Suprapubic skin (tissue), 4 donors: ENCODE results near the gene PTPRM.

Experiments
- POLR2A ChIP-seq, 2 donors: fragments of 450-650 bp; IDR thresholded peaks; one replicate each; pipeline ENCODE4 v1.6.1; 2017; ENCODE audit warnings: antibody characterized with exemption in 2 of 2, mild to moderate bottlenecking in 2 of 2, moderate library complexity in 2 of 2
- POLR2AphosphoS5 ChIP-seq, 3 donors: sonication (generic); formaldehyde crosslinking; IDR thresholded peaks; one replicate each; pipeline ENCODE4 v1.6.1; 2017; ENCODE audit warnings: antibody characterized with exemption in 3 of 3
- TF ChIP-seq, protein P1 (sequence below), 2 donors: fragments of 200-600 bp in 1 of 2; fragments of 450-650 bp in 1 of 2; sonication (generic) in 1 of 2; IDR thresholded peaks; one replicate each; pipeline ENCODE4 v1.5.1; 2016 to 2019; ENCODE audit warnings: antibody characterized with exemption in 2 of 2, mild to moderate bottlenecking in 1 of 2, moderate library complexity in 1 of 2

DNA sequence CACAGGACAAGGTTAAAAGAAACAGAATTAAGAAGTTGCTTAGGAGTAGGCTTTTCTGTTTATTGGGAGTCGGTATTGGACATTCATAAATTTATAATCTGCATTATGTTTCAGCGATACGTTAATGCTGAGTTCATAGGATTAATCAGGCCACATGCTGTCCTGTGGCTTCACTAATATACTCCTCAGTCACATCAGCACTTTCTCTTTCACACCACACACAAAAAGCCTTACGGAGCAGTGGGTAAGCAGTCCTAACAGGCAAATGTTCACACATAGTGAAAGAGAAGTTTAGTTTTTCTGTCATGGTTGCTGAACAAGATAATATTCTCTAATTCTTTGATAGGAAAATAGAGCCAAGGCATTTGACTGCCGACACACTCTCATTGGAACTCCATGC lies 630.4 kb downstream of the PTPRM start:
- TF ChIP-seq, protein P1, sequence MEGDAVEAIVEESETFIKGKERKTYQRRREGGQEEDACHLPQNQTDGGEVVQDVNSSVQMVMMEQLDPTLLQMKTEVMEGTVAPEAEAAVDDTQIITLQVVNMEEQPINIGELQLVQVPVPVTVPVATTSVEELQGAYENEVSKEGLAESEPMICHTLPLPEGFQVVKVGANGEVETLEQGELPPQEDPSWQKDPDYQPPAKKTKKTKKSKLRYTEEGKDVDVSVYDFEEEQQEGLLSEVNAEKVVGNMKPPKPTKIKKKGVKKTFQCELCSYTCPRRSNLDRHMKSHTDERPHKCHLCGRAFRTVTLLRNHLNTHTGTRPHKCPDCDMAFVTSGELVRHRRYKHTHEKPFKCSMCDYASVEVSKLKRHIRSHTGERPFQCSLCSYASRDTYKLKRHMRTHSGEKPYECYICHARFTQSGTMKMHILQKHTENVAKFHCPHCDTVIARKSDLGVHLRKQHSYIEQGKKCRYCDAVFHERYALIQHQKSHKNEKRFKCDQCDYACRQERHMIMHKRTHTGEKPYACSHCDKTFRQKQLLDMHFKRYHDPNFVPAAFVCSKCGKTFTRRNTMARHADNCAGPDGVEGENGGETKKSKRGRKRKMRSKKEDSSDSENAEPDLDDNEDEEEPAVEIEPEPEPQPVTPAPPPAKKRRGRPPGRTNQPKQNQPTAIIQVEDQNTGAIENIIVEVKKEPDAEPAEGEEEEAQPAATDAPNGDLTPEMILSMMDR (IDR thresholded peaks at IDR 0.05), result no peak
- TF ChIP-seq POLR2A (IDR thresholded peaks at IDR 0.05), result no peak
- no peak for TF ChIP-seq POLR2AphosphoS5 (IDR thresholded peaks at IDR 0.05)
